HG02884 (cell line): ENCODE measurements around the gene SLCO3A1.

ENCODE experiments used
- ATAC-seq: cut with Tn5 transposase; IDR thresholded peaks from one replicate; pipeline ENCODE4 v1.9.1; 2021; ENCODE audit warnings: mild to moderate bottlenecking, moderate library complexity; ENCODE audit not compliant: unreplicated experiment

Gene SLCO3A1

DNA sequence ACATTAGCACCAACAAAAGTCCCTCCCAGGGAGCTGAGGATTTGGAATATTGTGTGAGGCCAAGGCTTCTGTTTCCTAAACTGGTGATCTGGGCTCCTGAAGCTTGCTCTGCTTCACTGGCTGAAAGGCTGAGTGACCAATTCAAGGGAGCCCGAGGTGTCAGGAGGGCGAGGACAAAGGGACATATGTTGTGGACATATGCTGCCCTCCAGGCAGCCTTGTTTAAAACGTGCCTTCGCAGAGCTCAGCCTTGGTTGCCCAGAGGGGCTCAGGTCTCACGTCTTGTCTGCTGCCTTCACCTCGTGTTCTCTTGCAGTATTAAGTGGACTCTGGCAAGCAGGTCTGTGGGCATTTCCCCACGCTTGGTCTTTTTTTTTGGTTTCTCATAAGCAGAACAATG lies 7.0 kb downstream of the SLCO3A1 start:
- ATAC-seq = no peak

GRCh38 chr15:91861223-91861622 lies 7.7 kb downstream of the SLCO3A1 start:
- ATAC-seq = no peak

GRCh38 chr15:91862891-91863504 lies 9.5 kb downstream of the SLCO3A1 start:
- ATAC-seq = no peak

DNA sequence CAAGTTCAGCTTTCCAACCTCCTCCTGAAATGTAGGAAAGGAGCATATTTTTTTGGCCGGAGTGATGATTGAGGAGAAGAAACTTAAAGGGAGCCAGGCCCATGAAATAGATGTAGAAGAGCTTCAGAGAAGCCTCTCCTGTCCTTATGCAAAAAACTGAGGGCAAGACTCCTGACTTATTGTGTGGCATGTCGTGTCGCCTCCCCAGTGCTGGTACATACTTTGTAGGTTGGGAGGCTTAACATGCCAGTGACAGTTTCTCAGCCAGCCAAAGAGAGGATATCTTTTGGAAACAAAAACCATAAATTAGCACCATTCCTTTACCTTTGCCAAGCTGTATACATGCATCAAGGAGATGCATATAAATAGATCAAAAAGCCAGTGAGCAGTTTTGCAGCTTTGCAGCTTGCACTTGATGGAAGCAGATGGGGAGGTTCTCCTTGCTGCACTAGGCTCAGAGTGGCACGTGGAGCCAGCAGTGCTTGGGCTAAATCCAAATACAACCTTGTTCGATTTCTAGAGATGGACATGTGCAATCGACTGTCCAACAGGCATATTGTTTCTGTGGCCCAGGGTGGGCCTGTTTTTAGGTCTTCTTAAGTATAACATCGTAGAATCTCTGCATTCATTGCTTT lies 10.2 kb downstream of the SLCO3A1 start:
- no peak for ATAC-seq

DNA sequence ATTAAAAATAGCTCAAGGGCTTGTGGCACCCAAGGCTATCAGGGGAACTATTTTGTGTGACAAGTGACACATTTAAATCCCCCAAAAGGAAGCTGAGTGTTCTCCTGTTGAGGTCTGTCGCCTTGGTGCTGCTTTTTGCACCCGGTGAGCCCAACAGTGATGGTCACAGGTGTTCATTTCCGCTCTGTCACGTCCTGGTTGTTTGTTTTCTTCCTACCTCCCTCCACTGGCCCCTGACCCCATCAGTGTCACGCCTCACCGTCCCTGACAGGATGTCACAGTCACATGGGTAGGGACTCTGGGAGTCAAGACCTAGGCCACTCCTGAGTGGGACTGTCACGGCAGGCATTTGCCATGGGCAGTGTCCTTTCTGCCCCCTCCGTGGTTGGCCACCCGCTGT lies 11.2 kb downstream of the SLCO3A1 start:
- no peak for ATAC-seq

DNA sequence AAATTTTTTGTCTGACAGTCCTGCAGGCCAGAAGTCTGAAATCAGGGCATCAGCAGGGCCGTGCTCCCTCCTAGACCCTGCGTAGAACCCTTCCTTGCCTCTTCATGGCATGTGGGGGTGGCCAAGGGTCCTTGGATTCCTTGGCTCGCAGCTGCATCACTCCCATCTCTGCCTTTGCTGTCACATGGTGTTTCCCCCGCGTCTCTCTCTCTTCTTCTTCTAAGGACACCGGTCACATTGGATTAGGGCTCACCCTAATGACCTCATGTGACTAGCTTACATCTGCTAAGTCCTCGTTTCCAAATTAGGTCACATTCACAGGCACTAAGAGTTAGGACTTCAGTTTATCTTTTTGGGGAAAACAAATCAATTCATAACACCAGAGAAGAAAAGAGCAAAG lies 12.0 kb downstream of the SLCO3A1 start:
- ATAC-seq = no peak

DNA sequence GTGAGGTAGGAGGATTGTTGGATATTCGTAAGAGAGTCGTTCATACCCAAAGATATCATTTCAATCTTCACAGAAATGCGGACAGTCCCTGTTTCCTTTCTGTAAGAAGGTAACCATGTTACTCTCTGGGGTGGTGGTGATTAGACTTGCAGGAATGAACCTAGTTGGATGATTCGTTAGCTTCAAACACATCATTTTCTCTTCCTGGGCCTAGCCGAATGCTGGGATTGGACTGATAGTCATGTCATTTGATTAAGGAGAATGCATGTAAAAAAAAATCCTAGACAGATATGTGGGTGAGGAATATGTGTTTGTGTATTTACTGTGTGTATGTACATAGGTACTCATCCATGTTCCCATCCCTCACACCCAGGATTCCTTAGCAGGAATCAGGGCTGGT lies 12.4 kb downstream of the SLCO3A1 start:
- no peak for ATAC-seq

DNA sequence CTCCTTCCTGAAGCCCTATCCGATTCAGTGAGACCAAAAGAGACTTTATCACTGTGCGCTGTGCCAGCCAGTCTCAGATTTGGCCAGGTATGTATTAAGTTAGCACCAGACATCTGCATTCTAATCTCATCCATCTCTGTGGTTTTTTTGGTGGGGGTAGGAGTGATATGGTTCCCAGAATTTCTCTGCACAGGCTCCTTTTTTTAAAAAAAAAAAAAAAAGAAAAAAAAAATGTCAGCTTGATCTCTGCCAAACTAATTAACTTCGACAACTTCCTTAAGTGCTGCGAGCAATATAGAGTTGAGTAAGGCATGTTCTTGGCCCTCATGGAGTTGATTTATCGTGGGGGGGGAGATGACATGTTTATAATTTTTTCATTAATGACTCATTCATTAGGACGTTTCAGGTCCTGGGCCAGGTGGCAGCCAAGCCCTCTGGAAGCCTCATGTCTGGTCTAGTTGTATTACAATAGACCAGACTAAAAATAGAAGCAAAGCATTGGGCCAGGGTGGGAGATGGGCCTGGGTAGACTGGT lies 12.9 kb downstream of the SLCO3A1 start:
- no peak for ATAC-seq

GRCh38 chr15:91866971-91867372 lies 13.5 kb downstream of the SLCO3A1 start:
- ATAC-seq = no peak

DNA sequence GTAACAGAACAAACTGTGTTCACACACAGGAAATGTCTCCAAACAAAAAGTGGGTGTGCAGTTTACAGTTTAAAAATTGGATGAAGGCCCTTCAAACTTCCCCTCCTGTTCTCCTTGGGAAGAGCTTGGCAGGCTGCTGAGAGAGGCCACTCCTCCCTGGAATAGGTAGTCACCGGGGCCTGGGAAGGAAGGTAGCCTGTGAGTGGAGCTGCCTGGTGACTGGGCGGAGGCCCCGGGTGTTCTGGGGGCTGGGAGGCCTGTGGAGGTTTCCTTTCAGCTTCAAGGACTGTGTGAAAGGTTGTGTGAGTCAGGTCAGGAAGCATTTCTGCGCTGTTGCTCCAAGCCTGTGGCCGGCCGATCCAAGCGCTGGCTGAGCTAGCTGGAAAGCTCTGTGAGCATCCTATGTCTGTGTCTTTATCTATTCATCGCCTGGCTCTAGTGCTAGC lies 14.1 kb downstream of the SLCO3A1 start:
- no peak for ATAC-seq

DNA sequence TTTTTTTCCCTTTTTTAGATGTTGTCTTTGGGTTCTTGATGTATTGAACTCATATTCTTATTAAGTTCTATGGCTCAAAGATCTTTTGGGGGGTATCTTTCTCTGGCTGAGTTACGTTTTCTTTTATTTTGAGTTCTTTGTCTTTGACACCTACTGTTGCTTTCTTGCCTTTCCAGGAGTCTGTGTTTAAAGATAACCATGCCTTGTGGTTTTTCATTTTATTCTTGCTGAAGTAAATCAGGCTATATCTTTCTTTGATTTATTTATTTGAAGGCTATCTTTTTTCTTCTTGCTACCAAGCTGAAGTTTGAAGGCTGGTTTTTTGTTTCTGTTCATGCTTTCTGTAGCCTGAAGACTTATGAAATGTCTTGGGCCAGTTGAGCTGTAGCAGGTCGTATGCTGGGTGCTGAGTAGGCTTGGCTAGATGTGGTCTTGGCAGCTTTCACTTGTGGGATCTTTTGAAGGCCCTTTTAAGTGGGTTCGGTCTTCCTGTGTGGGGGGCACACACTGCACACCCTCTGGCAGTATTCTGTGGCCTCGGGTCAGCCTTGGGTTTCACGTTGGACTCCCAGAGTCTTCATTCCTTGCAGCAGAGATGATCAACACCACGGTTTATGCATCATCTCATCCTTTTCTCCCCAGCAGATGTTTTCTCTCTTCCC lies 17.5 kb downstream of the SLCO3A1 start:
- no peak for ATAC-seq

GRCh38 chr15:91871837-91872236 lies 18.3 kb downstream of the SLCO3A1 start:
- no peak for ATAC-seq

GRCh38 chr15:91872356-91873137 lies 19.0 kb downstream of the SLCO3A1 start:
- ATAC-seq = no peak

GRCh38 chr15:91873138-91873536 lies 19.6 kb downstream of the SLCO3A1 start:
- ATAC-seq = no peak

DNA sequence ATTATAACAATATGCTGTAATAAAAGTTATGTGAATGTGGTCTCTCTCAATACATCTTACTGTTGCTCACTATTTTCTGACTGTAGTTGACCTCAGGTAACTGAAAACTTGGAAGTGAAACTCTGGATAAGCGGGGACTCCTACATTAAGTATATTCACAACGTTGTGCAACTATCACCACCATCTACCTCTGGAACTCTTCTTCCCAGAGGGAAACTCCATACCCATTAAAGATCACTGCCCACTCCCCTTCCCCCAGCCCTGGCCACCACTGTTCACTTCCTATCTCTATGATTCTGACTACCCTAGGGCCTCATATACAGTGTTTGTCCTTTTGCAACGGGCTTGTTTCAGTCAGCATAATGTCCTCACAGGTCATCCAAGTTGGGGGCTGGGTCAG lies 20.7 kb downstream of the SLCO3A1 start:
- no peak for ATAC-seq

DNA sequence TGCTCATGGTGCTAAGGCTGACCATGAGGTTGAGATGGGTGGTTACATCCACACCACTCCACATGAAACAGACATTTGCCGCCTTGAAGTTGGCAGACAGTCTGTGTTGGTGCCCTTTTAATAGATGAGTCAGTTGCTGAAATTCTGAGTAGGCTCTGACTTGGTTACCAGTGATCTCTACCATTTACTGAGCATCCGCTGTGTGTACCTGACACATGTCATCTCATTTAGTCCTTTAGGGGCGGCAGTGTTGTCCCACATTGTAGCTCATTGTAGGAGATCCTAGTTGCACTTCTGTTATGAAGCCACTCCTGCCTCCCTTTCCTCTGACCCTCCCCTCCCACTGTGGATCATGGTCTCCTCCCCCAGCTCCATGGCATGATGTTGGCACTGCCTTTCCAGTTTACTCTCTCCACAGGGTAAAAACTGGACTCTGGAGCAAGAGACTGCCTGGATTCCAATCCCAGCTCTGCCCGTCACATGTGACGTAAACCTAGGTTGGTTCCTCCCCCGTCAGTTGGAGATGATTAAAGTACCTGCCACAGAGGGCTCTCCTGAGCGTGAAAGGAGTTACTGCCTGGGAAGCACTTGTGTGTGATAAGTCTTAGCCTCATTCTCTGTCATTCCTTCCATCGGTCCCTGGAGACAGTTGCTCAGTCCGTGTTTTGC lies 21.6 kb downstream of the SLCO3A1 start:
- ATAC-seq = no peak

GRCh38 chr15:91876187-91876586 lies 22.7 kb downstream of the SLCO3A1 start:
- no peak for ATAC-seq

DNA sequence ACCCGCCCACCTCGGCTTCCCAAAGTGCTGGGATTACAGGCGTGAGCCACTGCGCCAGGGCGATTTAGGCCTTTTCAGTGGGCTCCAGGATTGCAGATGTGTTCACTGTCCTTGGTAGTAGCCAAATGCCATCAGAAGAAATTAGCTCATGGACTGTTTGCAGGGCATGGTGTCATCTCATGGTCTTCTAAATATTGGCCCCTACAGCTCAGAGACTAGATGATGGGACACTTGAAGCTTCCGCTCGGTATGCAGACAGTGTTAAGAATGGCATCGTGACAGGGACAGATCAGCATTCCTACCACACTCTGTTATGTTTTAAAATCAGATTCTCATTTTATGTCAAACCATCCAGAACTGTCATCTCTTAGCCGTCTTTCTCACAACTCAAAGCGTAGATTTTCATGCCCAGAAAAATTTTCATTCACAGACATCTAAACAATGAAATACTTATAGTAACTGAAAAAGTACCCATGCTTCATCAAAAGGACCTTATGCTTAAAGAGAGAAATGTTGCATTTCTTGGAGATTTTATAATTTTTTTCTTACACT lies 24.9 kb downstream of the SLCO3A1 start:
- ATAC-seq = no peak

GRCh38 chr15:91879158-91879557 lies 25.6 kb downstream of the SLCO3A1 start:
- ATAC-seq = no peak

DNA sequence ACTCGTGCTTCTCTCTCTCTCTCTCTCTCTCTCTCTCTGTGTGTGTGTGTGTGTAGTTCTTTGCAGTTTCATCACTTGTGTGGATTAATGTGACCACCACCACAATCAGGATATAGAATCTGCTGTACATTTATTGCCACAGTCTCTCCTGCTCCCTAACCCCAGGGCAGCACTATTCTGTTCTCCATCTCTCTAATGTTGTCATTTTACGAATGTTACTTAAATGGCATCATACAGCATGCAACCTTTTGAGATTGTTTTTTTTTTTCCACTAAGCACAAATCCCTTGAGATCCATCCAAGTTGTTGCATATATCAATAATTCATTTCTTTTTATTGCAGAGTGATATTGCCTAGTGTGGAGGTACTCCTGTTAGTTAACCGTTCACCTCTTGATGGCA lies 26.9 kb downstream of the SLCO3A1 start:
- no peak for ATAC-seq
